GM21528 (cell line): ENCODE results near the gene GAS5.
"Not testable (repeated sequence)": the region's sequence is repeated elsewhere in the genome, so short reads cannot be mapped to it uniquely, and the experiment has no call there.

Source experiments
- ATAC-seq: cut with Tn5 transposase; IDR thresholded peaks from one replicate; pipeline ENCODE4 v1.9.1; 2021; ENCODE audit warnings: mild to moderate bottlenecking, moderate library complexity; ENCODE audit not compliant: unreplicated experiment, low FRiP score

GAS5 gene

GRCh38 chr1:173870252-173871075 lies 2.7 kb upstream of the GAS5 start:
- no peak for ATAC-seq

GRCh38 chr1:173869021-173869359 lies 1.2 kb upstream of the GAS5 start:
- no peak for ATAC-seq

DNA sequence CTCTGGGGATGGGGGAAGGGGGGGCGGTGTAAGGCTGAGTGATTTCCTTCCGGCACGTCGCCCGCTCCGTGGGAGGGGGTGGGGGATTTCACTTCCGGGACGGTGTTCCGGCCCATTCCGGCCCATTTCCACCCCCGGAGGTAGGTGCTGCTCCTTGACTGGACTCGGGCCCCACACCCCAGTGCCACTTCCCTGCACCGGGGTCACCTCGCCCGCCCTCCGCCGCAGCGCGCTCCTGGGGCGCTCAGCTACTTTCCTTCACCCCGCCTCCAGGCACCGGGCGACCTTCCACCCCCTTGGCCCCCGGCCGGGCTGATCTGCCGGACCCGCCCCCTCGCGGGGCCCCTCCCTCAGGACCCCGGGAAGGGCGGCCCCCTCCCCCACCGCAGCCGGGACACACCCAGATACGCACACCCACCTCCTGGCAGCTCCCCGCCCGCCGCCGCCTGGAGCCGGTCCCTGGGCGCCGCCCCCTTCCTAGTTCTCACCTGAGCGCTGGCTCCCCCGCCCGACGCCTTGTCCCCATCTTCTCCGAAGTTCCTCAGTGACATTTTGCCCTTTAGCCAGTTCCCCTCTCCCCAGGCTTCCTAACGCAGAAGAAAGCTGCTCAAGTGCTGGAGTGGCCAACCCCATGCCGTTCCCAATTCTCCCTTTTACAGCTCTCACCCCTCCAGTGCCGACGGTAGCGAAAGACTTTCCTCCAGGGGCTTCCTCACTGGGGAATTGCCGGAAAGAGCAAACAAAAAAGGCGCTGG lies 654 bp upstream of the GAS5 start, which contains the start of gene ZBTB37:
Gene ZBTB37, plus strand, starts transcription at position 115 of the 755 bp plus-strand sequence. CDS start 1,846 bp downstream, outside the sequence.
- ATAC-seq, result peak; percentile 64

- ATAC-seq, result no peak
Observed at GRCh38 chr1:173867141-173867752, 542 bp downstream of the GAS5 start.

DNA sequence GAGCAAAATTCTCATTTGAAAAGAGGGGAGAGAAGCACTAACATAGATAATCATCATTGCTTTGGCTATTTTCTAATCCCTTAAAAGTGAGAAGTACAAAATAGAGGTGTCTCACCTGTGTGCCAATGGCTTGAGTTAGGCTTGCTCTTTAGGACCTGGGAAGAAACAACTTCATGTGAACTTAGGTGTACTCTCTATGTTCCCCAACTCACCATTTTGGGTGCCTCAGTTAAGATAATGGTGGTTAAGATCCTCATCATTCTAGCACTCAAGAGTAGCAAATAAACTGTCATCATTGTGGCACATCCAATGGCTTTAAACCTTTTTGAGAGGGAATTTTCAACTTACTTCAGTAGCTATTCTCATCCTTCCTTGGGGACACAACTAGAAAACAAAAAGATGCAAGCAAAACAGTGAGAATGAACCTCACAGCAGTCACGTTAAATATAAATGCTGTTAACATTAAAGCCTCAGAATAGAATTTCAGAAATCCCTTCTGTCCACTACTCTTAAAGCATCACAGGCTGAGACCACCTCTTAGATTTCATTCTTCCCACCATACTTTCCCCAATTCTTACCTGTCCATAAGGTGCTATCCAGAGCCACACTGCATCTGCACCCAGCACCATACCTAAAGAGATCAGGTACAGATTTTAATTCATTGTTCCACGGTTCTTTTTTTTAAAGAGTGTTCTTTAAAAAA lies 1.2 kb downstream of the GAS5 start:
- no peak for ATAC-seq

DNA sequence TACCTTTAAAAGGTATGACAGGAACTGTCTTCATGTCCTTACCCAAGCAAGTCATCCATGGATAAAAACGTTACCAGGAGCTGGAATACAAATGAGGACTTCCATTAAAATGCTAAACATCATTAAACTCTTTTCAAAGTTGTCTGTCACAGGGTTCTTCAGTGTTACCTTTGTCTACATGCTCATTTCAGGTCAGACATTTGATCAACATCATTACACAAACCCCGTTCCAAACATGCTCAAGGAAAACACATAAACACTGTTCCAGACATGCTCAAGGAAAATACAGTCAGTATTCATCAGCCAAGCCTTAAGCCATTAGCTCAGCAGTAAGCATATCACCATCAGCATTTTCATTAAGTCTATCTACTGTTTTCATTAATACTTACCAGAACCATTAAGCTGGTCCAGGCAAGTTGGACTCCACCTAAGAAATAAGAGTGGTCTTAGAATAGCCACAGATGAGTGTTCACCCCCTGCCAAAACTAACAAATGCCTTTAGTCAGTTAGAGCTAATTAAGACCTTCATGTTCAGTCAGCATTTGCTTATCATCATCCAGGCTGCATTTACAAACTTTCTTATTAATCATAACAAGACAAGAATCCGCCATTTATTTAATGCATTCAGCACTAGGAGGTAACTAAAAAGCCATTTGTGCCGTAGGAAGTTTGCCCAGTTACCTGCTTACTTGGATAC lies 2.2 kb downstream of the GAS5 start:
- ATAC-seq, result no peak

DNA sequence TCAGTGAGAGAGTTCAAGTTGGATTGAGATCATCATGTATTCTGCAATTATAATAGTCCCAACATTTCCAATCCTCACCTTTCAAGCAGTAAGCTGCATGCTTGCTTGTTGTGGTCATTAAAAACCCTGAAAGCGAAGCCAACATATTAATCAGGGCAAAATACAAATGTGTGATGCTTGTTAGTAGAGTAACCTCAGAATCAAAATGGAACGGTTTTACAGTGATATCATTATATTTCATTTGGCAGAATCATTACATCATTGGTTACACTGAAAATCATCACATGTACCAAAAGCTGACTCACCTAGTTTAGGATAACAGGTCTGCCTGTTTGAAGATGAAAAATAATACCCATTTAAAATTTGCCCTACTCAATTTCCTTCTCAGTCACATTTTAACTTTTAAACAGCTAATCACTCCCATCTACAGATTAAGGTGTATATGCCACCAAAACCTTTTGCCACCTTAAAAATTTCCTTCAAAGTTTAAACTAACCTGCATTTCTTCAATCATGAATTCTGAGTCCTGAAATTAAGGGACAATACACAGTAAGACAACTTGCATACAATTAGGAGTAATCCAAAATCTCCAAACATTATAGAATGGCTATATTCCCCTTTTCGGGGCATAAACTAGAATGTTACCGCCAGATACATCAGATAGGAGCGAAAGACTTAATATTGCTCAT lies 3.5 kb downstream of the GAS5 start:
- ATAC-seq, result no peak

DNA sequence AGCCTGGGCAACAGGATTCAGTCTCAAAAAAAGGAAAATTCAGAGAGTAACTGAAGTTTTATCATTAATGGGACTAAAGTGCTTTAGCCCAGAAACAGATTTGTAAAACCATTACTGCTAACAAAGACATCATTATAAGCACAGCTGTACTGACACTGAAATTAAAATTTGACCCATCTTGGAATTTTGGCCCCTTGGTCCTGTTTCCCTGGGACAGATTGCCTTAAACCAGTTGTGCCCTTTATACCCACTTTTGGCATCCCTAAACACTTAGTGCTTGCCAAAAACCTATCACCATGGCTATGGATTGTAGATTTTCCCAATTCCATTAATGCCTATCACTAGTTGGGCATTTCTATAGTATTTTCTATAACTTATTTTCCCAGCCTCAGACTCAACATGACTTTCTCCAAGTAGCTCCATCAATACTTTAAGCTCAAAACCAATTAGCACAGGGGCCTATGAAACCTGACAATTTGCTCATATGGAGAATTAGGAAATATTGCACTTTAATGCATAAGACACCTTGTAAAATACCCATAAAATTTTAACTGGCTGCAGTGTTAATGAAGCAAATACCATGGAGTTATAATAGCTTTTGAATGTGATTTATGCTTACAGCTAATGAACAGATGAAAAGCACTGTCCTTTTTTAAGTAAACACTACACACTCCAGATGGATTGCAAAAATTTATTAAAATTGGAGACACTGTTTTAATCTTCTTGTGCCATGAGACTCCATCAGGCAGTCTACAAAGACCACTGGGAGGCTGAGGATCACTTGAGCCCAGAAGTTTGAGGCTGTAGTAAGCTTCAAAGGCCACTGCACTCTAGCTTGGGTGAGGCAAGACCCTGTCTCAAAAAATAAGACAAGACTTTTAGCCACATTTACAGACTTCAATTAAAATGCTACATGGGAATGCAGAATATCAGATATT lies 4.3 kb downstream of the GAS5 start:
- no peak for ATAC-seq

DNA sequence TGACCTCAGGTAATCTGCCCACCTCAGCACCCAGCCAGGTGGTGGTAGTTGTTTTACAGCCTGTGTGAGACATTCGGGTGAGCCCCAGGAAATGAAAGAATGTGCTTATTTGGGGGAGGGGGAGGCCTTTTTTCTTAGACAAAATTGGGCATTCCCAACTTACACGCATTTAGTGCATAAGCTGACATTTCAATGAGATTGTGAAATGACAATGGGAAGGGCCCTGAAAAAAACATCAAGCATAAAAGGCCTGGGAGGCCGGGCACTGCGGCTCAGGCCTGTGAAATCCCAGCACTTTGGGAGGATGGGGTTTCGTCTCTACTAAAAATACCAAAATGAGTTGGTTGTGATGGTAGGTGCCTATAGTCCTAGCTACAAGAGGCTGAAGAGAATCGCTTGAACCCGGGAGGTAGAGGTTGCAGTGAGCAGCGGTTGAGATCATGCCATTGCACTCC lies 5.0 kb downstream of the GAS5 start:
- ATAC-seq, result no peak

- ATAC-seq, result not testable (repeated sequence)
Observed at GRCh38 chr1:173862146-173862768, 5.5 kb downstream of the GAS5 start.

- ATAC-seq, result no peak
Observed at GRCh38 chr1:173861731-173862145, 6.1 kb downstream of the GAS5 start.

- ATAC-seq, result no peak
Observed at GRCh38 chr1:173860065-173860464, 7.7 kb downstream of the GAS5 start.

- ATAC-seq, result not testable (repeated sequence)
Observed at GRCh38 chr1:173859547-173859946, 8.2 kb downstream of the GAS5 start.

- no peak for ATAC-seq
Observed at GRCh38 chr1:173857363-173857917, 10.3 kb downstream of the GAS5 start.

DNA sequence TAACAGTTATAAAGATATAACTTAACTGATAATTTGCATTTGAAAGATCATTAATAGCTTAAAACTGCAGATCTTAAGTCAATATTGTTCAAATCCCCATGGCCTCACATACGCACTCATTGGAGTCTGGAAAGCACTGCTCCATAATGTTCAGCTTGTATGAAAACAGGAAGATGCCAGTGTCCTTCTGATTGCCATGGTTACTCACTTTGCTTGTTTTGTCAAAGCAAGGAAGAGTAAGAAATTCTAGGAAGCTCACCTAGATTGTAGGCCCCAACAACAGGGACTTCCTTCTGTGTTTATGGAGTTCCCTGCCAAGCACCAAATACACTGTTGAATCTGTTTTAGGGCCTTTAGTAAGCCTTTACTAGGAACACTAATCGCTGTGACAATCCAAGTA lies 10.9 kb downstream of the GAS5 start:
- ATAC-seq, result no peak

- no peak for ATAC-seq
Observed at GRCh38 chr1:173856014-173856413, 11.8 kb downstream of the GAS5 start.

DNA sequence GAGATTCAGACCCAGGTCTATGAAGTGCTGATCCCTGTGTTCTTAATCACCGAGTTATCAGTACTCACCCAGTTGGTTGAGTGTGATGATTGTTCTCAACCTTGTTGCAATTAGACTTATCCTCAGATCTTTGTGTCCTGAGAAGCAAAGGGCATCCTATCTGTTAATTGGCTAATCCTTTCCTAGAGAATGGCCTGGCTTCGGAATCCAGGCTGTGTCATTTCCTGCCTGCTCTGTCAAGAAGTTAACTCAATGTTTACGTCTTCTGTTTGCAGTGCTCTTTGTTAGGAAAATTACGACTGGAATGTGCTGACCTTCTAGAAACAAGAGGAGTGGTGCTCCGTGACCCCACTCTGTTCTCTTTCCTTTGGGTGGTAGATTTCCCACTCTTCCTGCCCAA lies 14.7 kb downstream of the GAS5 start:
- no peak for ATAC-seq

GRCh38 chr1:173852105-173852504 lies 15.7 kb downstream of the GAS5 start:
- no peak for ATAC-seq
